Activated CD4-positive, alpha-beta memory T cell treated with anti-CD3 and anti-CD28 coated beads for 36 hours (primary cell): ENCODE results near the gene PDIA2. TPM values are rescaled to one million over a fixed set of nuclear protein-coding genes. Genes with fewer than 3 reads are reported as not detected.

Experiments
- CTCF ChIA-PET: fragments of 350-600 bp; sonication (Branson Sonifier 250); formaldehyde crosslinking; loops from one replicate; lab custom pipeline; 2021; ENCODE audit warnings: antibody characterized with exemption, inconsistent platforms; lab: Charles Lee
- POLR2A ChIA-PET: fragments of 350-600 bp; sonication (Branson Sonifier 250); formaldehyde crosslinking; loops from one replicate; lab custom pipeline; 2021; ENCODE audit warnings: antibody characterized with exemption; lab: Charles Lee
- DNase-seq: peaks from one replicate; pipeline ENCODE4 v3.0.0-alpha.2; 2020
- H3K27ac Mint-ChIP-seq: one replicate; pipeline ENCODE4 v1.8.0; 2021; ENCODE audit warnings: mixed read lengths
- H3K27me3 Mint-ChIP-seq: one replicate; pipeline ENCODE4 v1.8.0; 2021; ENCODE audit warnings: mixed read lengths
- H3K36me3 Mint-ChIP-seq: one replicate; pipeline ENCODE4 v1.8.0; 2021; ENCODE audit warnings: mixed read lengths
- H3K4me1 Mint-ChIP-seq: one replicate; pipeline ENCODE4 v1.8.0; 2021; ENCODE audit warnings: low read depth, mixed read lengths
- H3K4me3 Mint-ChIP-seq: one replicate; pipeline ENCODE4 v1.8.0; 2021; ENCODE audit warnings: mild to moderate bottlenecking, mixed read lengths
- H3K9me3 Mint-ChIP-seq: one replicate; pipeline ENCODE4 v1.8.0; 2021; ENCODE audit warnings: mixed read lengths
- intact Hi-C: fragments of 100-400 bp; cut with micrococcal nuclease; formaldehyde crosslinking; loops from one replicate; pipeline ENCODE4 v1.15.1; 2023
- total RNA-seq, 2 experiments: library from RNA; stranded (reverse); gene quantifications; one replicate each; pipeline ENCODE4 v1.2.3, GENCODE V29; 2021

Gene PDIA2
- total RNA-seq, 2 experiments from 2014 or later = not detected

GRCh38 chr16:296806-297510, 14.0 kb downstream of the PDIA2 start:
- no peaks in the 10 kb centered on the region for H3K27me3 Mint-ChIP-seq
- H3K4me3 Mint-ChIP-seq = no peak overlapping the region
- H3K9me3 Mint-ChIP-seq = no peaks in the 10 kb centered on the region
- POLR2A ChIA-PET = no interaction called here
- intact Hi-C loops = no loop called here
- H3K36me3 Mint-ChIP-seq = peaks cover 6% of the 10 kb centered on the region
- CTCF ChIA-PET = interaction anchor here (0.5 kb wide), 1 partner anchor 107 kb away, joined by 5 read pairs; no protein-coding TSS in a partner anchor
- H3K27ac Mint-ChIP-seq = no peak overlapping the region
- DNase-seq = no peak
- no peaks in the 10 kb centered on the region for H3K4me1 Mint-ChIP-seq

DNA sequence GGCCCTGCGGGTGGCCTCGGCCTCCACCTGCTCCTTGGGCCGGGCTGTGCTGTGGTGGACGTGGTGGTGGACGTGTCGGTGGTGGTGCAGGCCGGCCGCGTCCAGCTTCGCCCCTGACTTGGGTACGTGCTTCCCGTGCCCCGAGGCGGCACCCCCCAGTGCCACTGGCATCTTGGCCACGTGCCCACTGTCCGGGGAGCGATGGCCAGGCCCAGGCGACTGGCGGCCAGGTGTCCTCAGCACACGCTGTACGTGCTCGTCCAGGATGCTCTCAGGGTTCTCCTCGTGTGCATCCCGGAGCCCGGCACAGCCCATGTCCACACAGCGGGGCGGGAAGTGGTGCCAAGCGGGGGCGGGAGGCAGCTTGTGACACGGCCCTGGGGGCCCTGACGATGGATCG, 14.9 kb downstream of the PDIA2 start:
- CTCF ChIA-PET = no interaction called here
- no peaks in the 10 kb centered on the region for H3K27me3 Mint-ChIP-seq

GRCh38 chr16:301235-301634, 18.3 kb downstream of the PDIA2 start:
- H3K9me3 Mint-ChIP-seq = no peaks in the 10 kb centered on the region
- intact Hi-C loops = no loop called here
- no peak overlapping the region for H3K4me3 Mint-ChIP-seq
- ChIA-PET POLR2A (no interaction called here), CTCF (interaction anchor here (1.1 kb wide), 1 partner anchor 8 kb away, joined by 3 read pairs; no protein-coding TSS in a partner anchor)
- no peak for DNase-seq
- peaks cover 12% of the 10 kb centered on the region for H3K36me3 Mint-ChIP-seq
- H3K27ac Mint-ChIP-seq = no peak overlapping the region
- no peaks in the 10 kb centered on the region for H3K4me1 Mint-ChIP-seq
- no peaks in the 10 kb centered on the region for H3K27me3 Mint-ChIP-seq

More for the DNA sequence above, 14.9 kb downstream of the PDIA2 start:
- DNase-seq = no peak
- H3K4me1 Mint-ChIP-seq = no peaks in the 10 kb centered on the region
- H3K27ac Mint-ChIP-seq = no peak overlapping the region
- no peaks in the 10 kb centered on the region for H3K9me3 Mint-ChIP-seq
- H3K36me3 Mint-ChIP-seq = peaks cover 4% of the 10 kb centered on the region
- no peak overlapping the region for H3K4me3 Mint-ChIP-seq
- POLR2A ChIA-PET = no interaction called here
- intact Hi-C loops = no loop called here

- POLR2A ChIA-PET = no interaction called here
- no peak overlapping the region for H3K4me3 Mint-ChIP-seq
Observed at GRCh38 chr16:301950-302349, 19.0 kb downstream of the PDIA2 start.

DNA sequence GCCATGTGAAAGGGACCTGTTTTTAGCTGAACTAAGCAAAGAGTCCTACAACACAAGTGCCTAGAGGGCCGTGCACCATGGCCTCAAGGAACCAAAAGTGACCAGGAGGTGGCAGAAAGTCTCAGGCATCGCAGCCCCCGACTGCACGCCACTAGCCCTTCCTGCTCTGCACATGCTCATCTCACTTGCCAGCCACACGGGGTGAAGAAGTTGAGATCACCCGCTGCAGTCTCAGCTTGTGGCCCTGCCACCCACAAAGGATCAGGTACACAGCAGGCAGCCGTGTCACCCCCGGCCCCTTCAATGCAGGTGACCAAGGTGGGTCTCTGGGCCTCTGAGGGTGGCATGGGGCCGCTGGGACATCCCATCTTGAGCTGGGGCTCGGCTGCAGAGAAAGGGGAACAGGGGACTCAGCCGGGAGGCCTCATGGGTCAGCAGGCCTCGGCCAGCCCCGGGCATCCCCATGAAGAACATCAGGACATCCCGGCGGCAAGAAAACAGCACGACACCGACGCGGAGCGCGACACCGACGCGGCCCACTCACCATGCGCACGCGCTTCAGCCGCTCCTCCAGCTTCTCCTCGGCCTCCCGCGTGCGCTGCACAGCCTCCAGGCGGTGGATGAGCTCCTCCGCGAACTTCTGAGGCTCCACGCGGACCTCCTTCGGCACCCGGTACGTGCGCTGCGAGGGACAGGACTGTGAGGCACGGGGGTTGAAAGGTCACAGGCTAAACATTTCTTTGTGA, 21.0 kb downstream of the PDIA2 start:
- peaks cover 10% of the 10 kb centered on the region for H3K36me3 Mint-ChIP-seq
- H3K4me3 Mint-ChIP-seq = no peak overlapping the region
- no peaks in the 10 kb centered on the region for H3K4me1 Mint-ChIP-seq
- no peak overlapping the region for H3K27ac Mint-ChIP-seq
- H3K9me3 Mint-ChIP-seq = no peaks in the 10 kb centered on the region
- DNase-seq = peak; percentile 19
- POLR2A ChIA-PET = no interaction called here
- no peaks in the 10 kb centered on the region for H3K27me3 Mint-ChIP-seq
- intact Hi-C loops = no loop called here
- CTCF ChIA-PET = interaction anchor here (0.8 kb wide), 1 partner anchor 58 kb away, joined by 3 read pairs; no protein-coding TSS in a partner anchor

More at GRCh38 chr16:301950-302349, 19.0 kb downstream of the PDIA2 start:
- no peaks in the 10 kb centered on the region for H3K4me1 Mint-ChIP-seq
- no peaks in the 10 kb centered on the region for H3K9me3 Mint-ChIP-seq
- DNase-seq = no peak
- CTCF ChIA-PET = no interaction called here
- H3K36me3 Mint-ChIP-seq = peaks cover 12% of the 10 kb centered on the region
- intact Hi-C loops = no loop called here
- no peaks in the 10 kb centered on the region for H3K27me3 Mint-ChIP-seq
- H3K27ac Mint-ChIP-seq = no peak overlapping the region

DNA sequence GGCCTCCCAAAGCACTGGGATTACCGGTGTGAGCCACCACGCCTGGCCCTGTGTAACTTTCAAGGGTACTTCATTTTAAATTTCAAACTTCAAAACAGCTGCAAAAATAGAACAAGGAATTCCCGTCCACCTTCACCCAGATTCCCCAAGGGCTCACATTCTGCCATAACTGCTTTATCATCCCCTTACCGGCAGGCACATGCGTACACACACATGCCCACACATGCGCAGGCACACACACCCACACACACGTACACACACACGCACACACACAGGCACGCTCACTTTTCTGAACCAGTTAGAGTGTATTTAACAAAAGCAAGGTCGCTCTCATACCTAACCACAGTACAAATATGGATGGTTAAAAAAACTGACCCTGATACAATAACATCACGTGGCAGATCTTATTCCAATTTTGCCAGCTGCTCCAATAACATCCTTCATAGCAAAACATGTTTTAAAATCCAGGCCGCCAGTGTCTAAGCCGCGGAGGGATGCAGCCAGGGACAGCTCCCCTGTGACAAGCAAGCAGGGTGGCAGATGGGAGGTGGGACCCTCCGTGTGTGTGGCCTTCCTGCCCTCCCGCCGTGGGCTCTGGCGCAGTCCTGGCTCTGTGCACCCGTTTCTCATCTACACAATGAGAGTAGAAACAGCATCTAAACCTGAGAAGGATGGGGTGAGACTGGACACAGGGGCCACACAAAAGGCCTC, 23.1 kb downstream of the PDIA2 start:
- no peaks in the 10 kb centered on the region for H3K27me3 Mint-ChIP-seq
- H3K36me3 Mint-ChIP-seq = peaks cover 10% of the 10 kb centered on the region
- intact Hi-C loops = no loop called here
- H3K27ac Mint-ChIP-seq = no peak overlapping the region
- peaks cover 6% of the 10 kb centered on the region for H3K4me1 Mint-ChIP-seq
- CTCF ChIA-PET = no interaction called here
- no peak overlapping the region for H3K4me3 Mint-ChIP-seq
- DNase-seq = no peak
- no peaks in the 10 kb centered on the region for H3K9me3 Mint-ChIP-seq
- POLR2A ChIA-PET = no interaction called here

DNA sequence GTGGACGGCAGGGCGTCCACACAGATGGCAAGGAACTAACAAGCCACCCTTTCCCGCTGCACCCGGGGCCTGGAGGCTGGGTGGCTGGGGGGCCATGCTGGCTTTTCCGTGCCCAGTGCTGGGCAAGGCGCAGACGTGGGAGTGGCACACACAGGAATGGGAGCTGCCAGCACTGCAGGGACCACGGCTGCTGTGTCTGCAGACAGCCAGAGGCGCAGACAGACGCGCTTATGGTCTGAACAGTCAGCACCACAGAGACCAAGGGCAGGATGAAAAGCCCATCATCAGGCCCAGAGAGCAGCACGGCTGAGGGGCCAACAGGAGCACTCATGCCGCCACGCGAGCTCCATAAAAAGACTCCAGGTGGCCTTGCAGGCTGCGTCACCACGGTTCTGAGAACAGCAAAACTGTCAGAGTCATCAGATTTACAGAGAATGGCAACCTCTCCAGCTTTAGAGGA, 24.0 kb downstream of the PDIA2 start:
- Mint-ChIP-seq H3K4me1 (peaks cover 6% of the 10 kb centered on the region), H3K4me3 (no peak overlapping the region), H3K9me3 (no peaks in the 10 kb centered on the region), H3K27me3 (no peaks in the 10 kb centered on the region), H3K27ac (no peak overlapping the region), H3K36me3 (peaks cover 10% of the 10 kb centered on the region)
- CTCF ChIA-PET = no interaction called here
- POLR2A ChIA-PET = no interaction called here
- intact Hi-C loops = no loop called here
- no peak for DNase-seq

GRCh38 chr16:307691-308312, 24.8 kb downstream of the PDIA2 start:
- peaks cover 12% of the 10 kb centered on the region for H3K36me3 Mint-ChIP-seq
- no peak overlapping the region for H3K27ac Mint-ChIP-seq
- intact Hi-C loops = no loop called here
- ChIA-PET CTCF (no interaction called here), POLR2A (no interaction called here)
- no peaks in the 10 kb centered on the region for H3K9me3 Mint-ChIP-seq
- no peak overlapping the region for H3K4me3 Mint-ChIP-seq
- H3K4me1 Mint-ChIP-seq = peaks cover 6% of the 10 kb centered on the region
- no peaks in the 10 kb centered on the region for H3K27me3 Mint-ChIP-seq
- no peak for DNase-seq

GRCh38 chr16:309476-309875, 26.5 kb downstream of the PDIA2 start:
- POLR2A ChIA-PET = no interaction called here
- no peaks in the 10 kb centered on the region for H3K9me3 Mint-ChIP-seq
- H3K36me3 Mint-ChIP-seq = peaks cover 3% of the 10 kb centered on the region
- no peak overlapping the region for H3K27ac Mint-ChIP-seq
- H3K27me3 Mint-ChIP-seq = no peaks in the 10 kb centered on the region
- CTCF ChIA-PET = interaction anchor here (1.0 kb wide), 1 partner anchor 9 kb away, joined by 3 read pairs; no protein-coding TSS in a partner anchor
- peaks cover 6% of the 10 kb centered on the region for H3K4me1 Mint-ChIP-seq
- H3K4me3 Mint-ChIP-seq = no peak overlapping the region
- intact Hi-C loops = no loop called here
- no peak for DNase-seq

GRCh38 chr16:311725-312124, 28.8 kb downstream of the PDIA2 start:
- no peak overlapping the region for H3K4me3 Mint-ChIP-seq
- CTCF ChIA-PET = no interaction called here
- POLR2A ChIA-PET = no interaction called here
- intact Hi-C loops = no loop called here
- H3K36me3 Mint-ChIP-seq = peaks cover 3% of the 10 kb centered on the region
- H3K4me1 Mint-ChIP-seq = peaks cover 11% of the 10 kb centered on the region
- H3K27me3 Mint-ChIP-seq = no peaks in the 10 kb centered on the region
- DNase-seq = no peak
- H3K27ac Mint-ChIP-seq = no peak overlapping the region
- no peaks in the 10 kb centered on the region for H3K9me3 Mint-ChIP-seq

- no peaks in the 10 kb centered on the region for H3K27me3 Mint-ChIP-seq
- no peak for DNase-seq
- intact Hi-C loops = no loop called here
- POLR2A ChIA-PET = no interaction called here
- CTCF ChIA-PET = interaction anchor here (1.2 kb wide), 1 partner anchor 249 kb away, joined by 3 read pairs; no protein-coding TSS in a partner anchor
- no peak overlapping the region for H3K27ac Mint-ChIP-seq
- peaks cover 3% of the 10 kb centered on the region for H3K36me3 Mint-ChIP-seq
- H3K4me1 Mint-ChIP-seq = peaks cover 18% of the 10 kb centered on the region
- H3K4me3 Mint-ChIP-seq = no peak overlapping the region
- H3K9me3 Mint-ChIP-seq = no peaks in the 10 kb centered on the region
Observed at GRCh38 chr16:314351-314750, 31.4 kb downstream of the PDIA2 start.
